GM23338 (cell line): ENCODE results near the gene C22orf39. TPM values are rescaled to one million over a fixed set of nuclear protein-coding genes. Genes with fewer than 3 reads are reported as not detected.

Experiments
- ATAC-seq: fragments of 200-7000 bp; cut with Tn5 transposase; 3 replicates; pipeline ENCODE4 v1.9.1; 2020
- DNase-seq: peaks from one replicate; pipeline ENCODE4 v3.0.0-alpha.2; 2015; ENCODE audit warnings: low spot score
- H2AFZ ChIP-seq: fragments of 200-600 bp; sonication (generic); 2 replicates; pipeline ENCODE4 v1.8.0; 2016; ENCODE audit warnings: antibody characterized with exemption, mild to moderate bottlenecking, moderate library complexity
- H3F3A ChIP-seq: fragments of 200-600 bp; sonication (generic); replicated peaks from 2 replicates; pipeline ENCODE4 v1.8.0; 2017; ENCODE audit warnings: antibody characterized with exemption, mixed run types, low read depth
- H3K27ac ChIP-seq: fragments of 200-600 bp; sonication (generic); 2 replicates; pipeline ENCODE4 v1.6.1; 2016; ENCODE audit warnings: low read depth
- H3K27me3 ChIP-seq: fragments of 200-600 bp; sonication (generic); 2 replicates; pipeline ENCODE4 v1.8.0; 2016; ENCODE audit warnings: mild to moderate bottlenecking, mixed run types, moderate library complexity; ENCODE audit not compliant: insufficient read depth
- H3K36me3 ChIP-seq: fragments of 200-600 bp; sonication (generic); 2 replicates; pipeline ENCODE4 v1.8.0; 2016; ENCODE audit warnings: mild to moderate bottlenecking; ENCODE audit not compliant: insufficient read depth
- H3K4me1 ChIP-seq: fragments of 200-600 bp; sonication (generic); 2 replicates; pipeline ENCODE4 v1.8.0; 2016; ENCODE audit warnings: mild to moderate bottlenecking, moderate library complexity; ENCODE audit not compliant: insufficient read depth
- H3K4me2 ChIP-seq: fragments of 200-600 bp; sonication (generic); 2 replicates; pipeline ENCODE4 v1.7.1; 2017; ENCODE audit warnings: mixed run types
- H3K4me3 ChIP-seq: fragments of 200-600 bp; sonication (generic); 2 replicates; pipeline ENCODE4 v1.6.1; 2016; ENCODE audit warnings: mixed run types
- H3K79me2 ChIP-seq: fragments of 200-600 bp; sonication (generic); replicated peaks from 2 replicates; pipeline ENCODE4 v1.8.0; 2017; ENCODE audit warnings: mild to moderate bottlenecking; ENCODE audit not compliant: insufficient read depth
- H3K9me2 ChIP-seq: fragments of 200-600 bp; sonication (generic); 2 replicates; pipeline ENCODE4 v1.8.0; 2017; ENCODE audit not compliant: insufficient read depth
- H4K20me1 ChIP-seq: fragments of 200-600 bp; sonication (generic); replicated peaks from 2 replicates; pipeline ENCODE4 v1.8.0; 2017; ENCODE audit warnings: mild to moderate bottlenecking; ENCODE audit not compliant: insufficient read depth
- H3K27ac Mint-ChIP-seq: 2 replicates; pipeline ENCODE4 v1.8.0; 2020; ENCODE audit warnings: inconsistent platforms, mild to moderate bottlenecking, moderate library complexity, mixed read lengths
- H3K27me3 Mint-ChIP-seq: 3 replicates; pipeline ENCODE4 v1.8.0; 2022; ENCODE audit warnings: low read depth, mild to moderate bottlenecking, moderate library complexity, mixed read lengths, inconsistent platforms; ENCODE audit not compliant: insufficient read depth, poor library complexity
- H3K36me3 Mint-ChIP-seq: 3 replicates; pipeline ENCODE4 v1.8.0; 2021; ENCODE audit warnings: low read depth, mild to moderate bottlenecking, inconsistent platforms, moderate library complexity, mixed read lengths
- H3K4me1 Mint-ChIP-seq: 3 replicates; pipeline ENCODE4 v1.8.0; 2020; ENCODE audit warnings: mild to moderate bottlenecking, inconsistent platforms, mixed read lengths
- H3K4me3 Mint-ChIP-seq: 3 replicates; pipeline ENCODE4 v1.8.0; 2021; ENCODE audit warnings: moderate library complexity, mild to moderate bottlenecking, inconsistent platforms, mixed read lengths
- H3K9me3 Mint-ChIP-seq: 3 replicates; pipeline ENCODE4 v1.8.0; 2020; ENCODE audit warnings: moderate library complexity, mild to moderate bottlenecking, inconsistent platforms, mixed read lengths
- CREB1 ChIP-seq: fragments of 250-450 bp; sonication (Bioruptor Pico); IDR thresholded peaks from 2 replicates; pipeline ENCODE4 v1.5.0; 2020; ENCODE audit warnings: low read depth, mild to moderate bottlenecking, moderate library complexity
- EZH2 ChIP-seq: fragments of 200-600 bp; sonication (generic); IDR thresholded peaks from one replicate; pipeline ENCODE4 v1.8.0; 2017; ENCODE audit warnings: antibody characterized with exemption, mild to moderate bottlenecking, low read depth; ENCODE audit not compliant: unreplicated experiment
- JUNB ChIP-seq: IDR thresholded peaks from one replicate; pipeline ENCODE4 v1.6.1; 2016; ENCODE audit warnings: antibody characterized with exemption; ENCODE audit not compliant: unreplicated experiment
- ZNF114 ChIP-seq: fragments of 250-450 bp; sonication (Bioruptor Pico); IDR thresholded peaks from 2 replicates; pipeline ENCODE4 v1.5.0; 2020; ENCODE audit warnings: mild to moderate bottlenecking, moderate library complexity
- ZNF331 ChIP-seq: fragments of 250-450 bp; sonication (Bioruptor Pico); IDR thresholded peaks from 2 replicates; pipeline ENCODE4 v1.5.0; 2020; ENCODE audit warnings: low read depth, mild to moderate bottlenecking, moderate library complexity
- polyA plus RNA-seq: library from polyadenylated mRNA; unstranded; fragments of >200 nt; fragmentation: Nextera tagmentation; extraction: Ambion mirVana; gene quantifications from 2 replicates; pipeline ENCODE4 v1.2.1, GENCODE V29; 2016
- total RNA-seq: library from RNA; depleted of rRNA; stranded (reverse); fragments of >200 nt; shearing (Covaris generic); gene quantifications from 2 replicates; pipeline ENCODE4 v1.2.3, GENCODE V29; 2014
- TF ChIP-seq, protein P1 (sequence below): IDR thresholded peaks from 2 replicates; pipeline ENCODE4 v1.6.1; 2016; ENCODE audit warnings: antibody characterized with exemption
- TF ChIP-seq, protein P2 (sequence below), 2 experiments: fragments of 200-600 bp in 1 of 2; sonication (generic) in 1 of 2; conservative IDR thresholded peaks; 2 replicates each; pipeline versions ENCODE4 v1.5.1 to v1.6.1; 2016 to 2017; ENCODE audit warnings: antibody characterized with exemption in 2 of 2, low read depth in 2 of 2, mild to moderate bottlenecking in 2 of 2, moderate library complexity in 1 of 2
- TF ChIP-seq, protein P3 (sequence below): fragments of 250-450 bp; sonication (Bioruptor Pico); IDR thresholded peaks from 2 replicates; pipeline ENCODE4 v1.5.0; 2020; ENCODE audit warnings: mild to moderate bottlenecking, moderate library complexity

Gene C22orf39
- total and polyA plus RNA-seq, 2 experiments from 2014 or later, result 37.4 to 40.2 TPM

DNA sequence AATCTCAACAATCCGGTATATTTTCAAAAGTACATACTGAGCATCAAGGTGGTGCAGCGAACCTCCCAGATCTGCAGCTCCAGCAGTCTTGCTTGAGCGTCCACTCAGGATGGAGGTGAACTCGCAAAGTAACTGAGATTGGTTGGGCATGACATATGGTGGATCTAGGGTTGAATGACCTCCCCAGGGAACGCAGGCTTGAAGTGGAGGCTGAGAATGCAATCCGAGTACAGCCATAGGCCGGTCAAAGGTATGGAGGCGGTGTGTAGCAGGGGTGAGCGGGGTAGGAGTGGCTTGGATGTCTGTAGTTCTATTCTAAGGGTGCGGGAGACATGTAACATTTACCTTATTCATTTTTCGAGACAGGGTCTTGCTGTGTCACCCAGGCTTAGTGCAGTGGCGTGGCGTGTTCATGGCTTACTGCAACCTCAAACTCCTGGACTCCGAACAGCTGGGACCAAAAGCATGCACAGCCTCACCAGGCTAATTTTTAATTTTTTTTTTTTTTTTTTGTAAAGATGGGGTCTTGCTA, 631 bp upstream of the C22orf39 start:
- Histone ChIP-seq H3K9me2 (no peaks in the 10 kb centered on the region), H4K20me1 (peaks cover 37% of the 10 kb centered on the region), H3K27ac (peak overlapping the region; percentile 93), H3K27me3 (peaks cover 8% of the 10 kb centered on the region), H3F3A (peaks cover 11% of the 10 kb centered on the region; the same call in 1 of the 2 replicates), H3K4me3 (peak overlapping the region; percentile 77), H2AFZ (peak overlapping the region; percentile 93), H3K36me3 (peaks cover 7% of the 10 kb centered on the region), H3K4me1 (peaks cover 12% of the 10 kb centered on the region; the same call in 1 of the 2 replicates), H3K4me2 (peak overlapping the region; percentile 91), H3K79me2 (peaks cover 28% of the 10 kb centered on the region)
- H3K27ac Mint-ChIP-seq, result peak overlapping the region; percentile 85
- peaks cover 17% of the 10 kb centered on the region for H3K4me1 Mint-ChIP-seq
- TF ChIP-seq, protein P1, sequence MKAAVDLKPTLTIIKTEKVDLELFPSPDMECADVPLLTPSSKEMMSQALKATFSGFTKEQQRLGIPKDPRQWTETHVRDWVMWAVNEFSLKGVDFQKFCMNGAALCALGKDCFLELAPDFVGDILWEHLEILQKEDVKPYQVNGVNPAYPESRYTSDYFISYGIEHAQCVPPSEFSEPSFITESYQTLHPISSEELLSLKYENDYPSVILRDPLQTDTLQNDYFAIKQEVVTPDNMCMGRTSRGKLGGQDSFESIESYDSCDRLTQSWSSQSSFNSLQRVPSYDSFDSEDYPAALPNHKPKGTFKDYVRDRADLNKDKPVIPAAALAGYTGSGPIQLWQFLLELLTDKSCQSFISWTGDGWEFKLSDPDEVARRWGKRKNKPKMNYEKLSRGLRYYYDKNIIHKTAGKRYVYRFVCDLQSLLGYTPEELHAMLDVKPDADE, result no peak
- TF ChIP-seq ZNF331 (CRISPR knock-in tag), result no peak
- TF ChIP-seq, protein P2, sequence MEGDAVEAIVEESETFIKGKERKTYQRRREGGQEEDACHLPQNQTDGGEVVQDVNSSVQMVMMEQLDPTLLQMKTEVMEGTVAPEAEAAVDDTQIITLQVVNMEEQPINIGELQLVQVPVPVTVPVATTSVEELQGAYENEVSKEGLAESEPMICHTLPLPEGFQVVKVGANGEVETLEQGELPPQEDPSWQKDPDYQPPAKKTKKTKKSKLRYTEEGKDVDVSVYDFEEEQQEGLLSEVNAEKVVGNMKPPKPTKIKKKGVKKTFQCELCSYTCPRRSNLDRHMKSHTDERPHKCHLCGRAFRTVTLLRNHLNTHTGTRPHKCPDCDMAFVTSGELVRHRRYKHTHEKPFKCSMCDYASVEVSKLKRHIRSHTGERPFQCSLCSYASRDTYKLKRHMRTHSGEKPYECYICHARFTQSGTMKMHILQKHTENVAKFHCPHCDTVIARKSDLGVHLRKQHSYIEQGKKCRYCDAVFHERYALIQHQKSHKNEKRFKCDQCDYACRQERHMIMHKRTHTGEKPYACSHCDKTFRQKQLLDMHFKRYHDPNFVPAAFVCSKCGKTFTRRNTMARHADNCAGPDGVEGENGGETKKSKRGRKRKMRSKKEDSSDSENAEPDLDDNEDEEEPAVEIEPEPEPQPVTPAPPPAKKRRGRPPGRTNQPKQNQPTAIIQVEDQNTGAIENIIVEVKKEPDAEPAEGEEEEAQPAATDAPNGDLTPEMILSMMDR (conservative IDR thresholded peaks at IDR 0.05; ENCODE audit: low read depth in 2 of 2), result no peak
- TF ChIP-seq JUNB, result no peak
- TF ChIP-seq CREB1 (CRISPR knock-in tag), result no peak
- TF ChIP-seq, protein P3, sequence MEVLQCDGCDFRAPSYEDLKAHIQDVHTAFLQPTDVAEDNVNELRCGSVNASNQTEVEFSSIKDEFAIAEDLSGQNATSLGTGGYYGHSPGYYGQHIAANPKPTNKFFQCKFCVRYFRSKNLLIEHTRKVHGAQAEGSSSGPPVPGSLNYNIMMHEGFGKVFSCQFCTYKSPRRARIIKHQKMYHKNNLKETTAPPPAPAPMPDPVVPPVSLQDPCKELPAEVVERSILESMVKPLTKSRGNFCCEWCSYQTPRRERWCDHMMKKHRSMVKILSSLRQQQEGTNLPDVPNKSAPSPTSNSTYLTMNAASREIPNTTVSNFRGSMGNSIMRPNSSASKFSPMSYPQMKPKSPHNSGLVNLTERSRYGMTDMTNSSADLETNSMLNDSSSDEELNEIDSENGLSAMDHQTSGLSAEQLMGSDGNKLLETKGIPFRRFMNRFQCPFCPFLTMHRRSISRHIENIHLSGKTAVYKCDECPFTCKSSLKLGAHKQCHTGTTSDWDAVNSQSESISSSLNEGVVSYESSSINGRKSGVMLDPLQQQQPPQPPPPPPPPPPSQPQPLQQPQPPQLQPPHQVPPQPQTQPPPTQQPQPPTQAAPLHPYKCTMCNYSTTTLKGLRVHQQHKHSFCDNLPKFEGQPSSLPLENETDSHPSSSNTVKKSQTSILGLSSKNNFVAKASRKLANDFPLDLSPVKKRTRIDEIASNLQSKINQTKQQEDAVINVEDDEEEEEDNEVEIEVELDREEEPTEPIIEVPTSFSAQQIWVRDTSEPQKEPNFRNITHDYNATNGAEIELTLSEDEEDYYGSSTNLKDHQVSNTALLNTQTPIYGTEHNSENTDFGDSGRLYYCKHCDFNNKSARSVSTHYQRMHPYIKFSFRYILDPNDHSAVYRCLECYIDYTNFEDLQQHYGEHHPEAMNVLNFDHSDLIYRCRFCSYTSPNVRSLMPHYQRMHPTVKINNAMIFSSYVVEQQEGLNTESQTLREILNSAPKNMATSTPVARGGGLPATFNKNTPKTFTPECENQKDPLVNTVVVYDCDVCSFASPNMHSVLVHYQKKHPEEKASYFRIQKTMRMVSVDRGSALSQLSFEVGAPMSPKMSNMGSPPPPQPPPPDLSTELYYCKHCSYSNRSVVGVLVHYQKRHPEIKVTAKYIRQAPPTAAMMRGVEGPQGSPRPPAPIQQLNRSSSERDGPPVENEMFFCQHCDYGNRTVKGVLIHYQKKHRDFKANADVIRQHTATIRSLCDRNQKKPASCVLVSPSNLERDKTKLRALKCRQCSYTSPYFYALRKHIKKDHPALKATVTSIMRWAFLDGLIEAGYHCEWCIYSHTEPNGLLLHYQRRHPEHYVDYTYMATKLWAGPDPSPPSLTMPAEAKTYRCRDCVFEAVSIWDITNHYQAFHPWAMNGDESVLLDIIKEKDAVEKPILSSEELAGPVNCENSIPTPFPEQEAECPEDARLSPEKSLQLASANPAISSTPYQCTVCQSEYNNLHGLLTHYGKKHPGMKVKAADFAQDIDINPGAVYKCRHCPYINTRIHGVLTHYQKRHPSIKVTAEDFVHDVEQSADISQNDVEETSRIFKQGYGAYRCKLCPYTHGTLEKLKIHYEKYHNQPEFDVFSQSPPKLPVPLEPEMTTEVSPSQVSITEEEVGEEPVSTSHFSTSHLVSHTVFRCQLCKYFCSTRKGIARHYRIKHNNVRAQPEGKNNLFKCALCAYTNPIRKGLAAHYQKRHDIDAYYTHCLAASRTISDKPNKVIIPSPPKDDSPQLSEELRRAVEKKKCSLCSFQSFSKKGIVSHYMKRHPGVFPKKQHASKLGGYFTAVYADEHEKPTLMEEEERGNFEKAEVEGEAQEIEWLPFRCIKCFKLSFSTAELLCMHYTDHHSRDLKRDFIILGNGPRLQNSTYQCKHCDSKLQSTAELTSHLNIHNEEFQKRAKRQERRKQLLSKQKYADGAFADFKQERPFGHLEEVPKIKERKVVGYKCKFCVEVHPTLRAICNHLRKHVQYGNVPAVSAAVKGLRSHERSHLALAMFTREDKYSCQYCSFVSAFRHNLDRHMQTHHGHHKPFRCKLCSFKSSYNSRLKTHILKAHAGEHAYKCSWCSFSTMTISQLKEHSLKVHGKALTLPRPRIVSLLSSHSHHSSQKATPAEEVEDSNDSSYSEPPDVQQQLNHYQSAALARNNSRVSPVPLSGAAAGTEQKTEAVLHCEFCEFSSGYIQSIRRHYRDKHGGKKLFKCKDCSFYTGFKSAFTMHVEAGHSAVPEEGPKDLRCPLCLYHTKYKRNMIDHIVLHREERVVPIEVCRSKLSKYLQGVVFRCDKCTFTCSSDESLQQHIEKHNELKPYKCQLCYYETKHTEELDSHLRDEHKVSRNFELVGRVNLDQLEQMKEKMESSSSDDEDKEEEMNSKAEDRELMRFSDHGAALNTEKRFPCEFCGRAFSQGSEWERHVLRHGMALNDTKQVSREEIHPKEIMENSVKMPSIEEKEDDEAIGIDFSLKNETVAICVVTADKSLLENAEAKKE, result no peak
- TF ChIP-seq ZNF114, result no peak
- TF ChIP-seq EZH2, result no peak
- peaks cover 56% of the 10 kb centered on the region for H3K36me3 Mint-ChIP-seq
- H3K27me3 Mint-ChIP-seq, result peaks cover 10% of the 10 kb centered on the region
- ATAC-seq (peak; percentile 50), DNase-seq (peak; percentile 60)
- peak overlapping the region; percentile 91 for H3K4me3 Mint-ChIP-seq
- no peaks in the 10 kb centered on the region; the same call in 2 of the 3 replicates for H3K9me3 Mint-ChIP-seq
